IMR-90 (cell line): Measurements from ENCODE around the gene SEMA6A.

ENCODE experiments used
- BHLHE40 ChIP-seq: fragments of 150-350 bp; IDR thresholded peaks from 2 replicates; pipeline ENCODE4 v1.6.1; 2016; ENCODE audit warnings: mild to moderate bottlenecking, low read depth, low read length
- CHD1 ChIP-seq: IDR thresholded peaks from 2 replicates; pipeline ENCODE4 v1.6.1; 2012; ENCODE audit warnings: low read depth, low read length, improper control_type of control experiment
- FOS ChIP-seq: fragments of 150-350 bp; IDR thresholded peaks from 2 replicates; pipeline ENCODE4 v1.6.1; 2016; ENCODE audit warnings: low read depth, low read length
- MAFK ChIP-seq: IDR thresholded peaks from 2 replicates; pipeline ENCODE4 v1.6.1; 2012; ENCODE audit warnings: low read depth, low read length, improper control_type of control experiment
- MXI1 ChIP-seq: IDR thresholded peaks from 2 replicates; pipeline ENCODE4 v1.6.1; 2012; ENCODE audit warnings: low read depth, mild to moderate bottlenecking, low read length, moderate library complexity, borderline replicate concordance
- POLR2A ChIP-seq: IDR thresholded peaks from 2 replicates; pipeline ENCODE4 v1.6.1; 2012; ENCODE audit warnings: mild to moderate bottlenecking, low read depth, low read length
- RAD21 ChIP-seq: IDR thresholded peaks from 2 replicates; pipeline ENCODE4 v1.6.1; 2012; ENCODE audit warnings: low read length, improper control_type of control experiment
- RCOR1 ChIP-seq: IDR thresholded peaks from 2 replicates; pipeline ENCODE4 v1.6.1; 2012; ENCODE audit warnings: mild to moderate bottlenecking, low read length, improper control_type of control experiment; ENCODE audit not compliant: insufficient replicate concordance
- SMC3 ChIP-seq: fragments of 150-350 bp; IDR thresholded peaks from 2 replicates; pipeline ENCODE4 v1.6.1; 2016; ENCODE audit warnings: low read depth, mild to moderate bottlenecking, antibody characterized with exemption, low read length, moderate library complexity
- TF ChIP-seq, protein P1 (sequence below): conservative IDR thresholded peaks from 2 replicates; pipeline ENCODE4 v1.5.1; 2012; ENCODE audit warnings: mild to moderate bottlenecking, low read depth, low read length, improper control_type of control experiment
- TF ChIP-seq, protein P2 (sequence below): fragments of 150-350 bp; IDR thresholded peaks from 2 replicates; pipeline ENCODE4 v1.6.1; 2016; ENCODE audit warnings: low read depth, mild to moderate bottlenecking, low read length, moderate library complexity, borderline replicate concordance

DNA sequence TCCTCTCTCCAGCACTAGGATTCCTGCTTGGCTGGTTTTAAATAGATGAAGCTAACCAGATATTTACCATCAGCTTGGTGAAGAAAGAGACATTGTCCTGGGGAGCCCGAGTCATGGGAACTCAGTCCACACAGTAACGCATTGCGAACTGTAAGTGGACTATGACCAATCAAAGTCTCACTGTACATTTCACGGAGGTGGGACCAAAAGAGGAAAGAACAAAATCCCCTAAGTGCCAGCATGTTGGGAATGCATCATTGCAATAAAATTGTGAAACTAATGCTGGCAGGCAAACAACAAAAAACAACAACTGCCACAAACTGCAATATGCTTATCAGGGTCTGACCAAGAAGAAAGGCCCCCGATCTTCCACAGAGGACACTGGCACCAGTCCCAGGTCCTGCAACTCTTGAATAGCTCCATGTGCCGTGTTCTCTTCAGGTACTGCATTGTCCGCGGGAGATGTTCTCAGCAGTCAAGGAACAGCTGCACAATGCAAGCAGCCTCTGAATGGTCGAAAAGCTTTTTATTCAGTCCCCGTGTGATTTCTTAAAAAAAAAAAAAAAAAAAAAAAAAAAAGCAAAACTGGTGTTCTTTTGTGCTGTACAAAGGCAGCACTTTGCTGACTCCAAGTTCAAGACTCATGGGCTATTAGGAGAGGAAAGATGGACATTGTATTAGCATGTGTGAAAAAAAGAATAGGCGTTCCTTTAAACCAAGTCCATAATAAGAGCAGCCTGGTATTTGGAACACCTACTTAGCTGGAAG is 38.1 kb downstream of the SEMA6A start:
- TF ChIP-seq BHLHE40 (no peak), POLR2A (no peak), FOS (no peak), CHD1 (no peak), MXI1 (no peak), RAD21 (no peak), MAFK (no peak), SMC3 (no peak), RCOR1 (no peak)
- TF ChIP-seq, protein P1, sequence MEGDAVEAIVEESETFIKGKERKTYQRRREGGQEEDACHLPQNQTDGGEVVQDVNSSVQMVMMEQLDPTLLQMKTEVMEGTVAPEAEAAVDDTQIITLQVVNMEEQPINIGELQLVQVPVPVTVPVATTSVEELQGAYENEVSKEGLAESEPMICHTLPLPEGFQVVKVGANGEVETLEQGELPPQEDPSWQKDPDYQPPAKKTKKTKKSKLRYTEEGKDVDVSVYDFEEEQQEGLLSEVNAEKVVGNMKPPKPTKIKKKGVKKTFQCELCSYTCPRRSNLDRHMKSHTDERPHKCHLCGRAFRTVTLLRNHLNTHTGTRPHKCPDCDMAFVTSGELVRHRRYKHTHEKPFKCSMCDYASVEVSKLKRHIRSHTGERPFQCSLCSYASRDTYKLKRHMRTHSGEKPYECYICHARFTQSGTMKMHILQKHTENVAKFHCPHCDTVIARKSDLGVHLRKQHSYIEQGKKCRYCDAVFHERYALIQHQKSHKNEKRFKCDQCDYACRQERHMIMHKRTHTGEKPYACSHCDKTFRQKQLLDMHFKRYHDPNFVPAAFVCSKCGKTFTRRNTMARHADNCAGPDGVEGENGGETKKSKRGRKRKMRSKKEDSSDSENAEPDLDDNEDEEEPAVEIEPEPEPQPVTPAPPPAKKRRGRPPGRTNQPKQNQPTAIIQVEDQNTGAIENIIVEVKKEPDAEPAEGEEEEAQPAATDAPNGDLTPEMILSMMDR: no peak
- TF ChIP-seq, protein P2, sequence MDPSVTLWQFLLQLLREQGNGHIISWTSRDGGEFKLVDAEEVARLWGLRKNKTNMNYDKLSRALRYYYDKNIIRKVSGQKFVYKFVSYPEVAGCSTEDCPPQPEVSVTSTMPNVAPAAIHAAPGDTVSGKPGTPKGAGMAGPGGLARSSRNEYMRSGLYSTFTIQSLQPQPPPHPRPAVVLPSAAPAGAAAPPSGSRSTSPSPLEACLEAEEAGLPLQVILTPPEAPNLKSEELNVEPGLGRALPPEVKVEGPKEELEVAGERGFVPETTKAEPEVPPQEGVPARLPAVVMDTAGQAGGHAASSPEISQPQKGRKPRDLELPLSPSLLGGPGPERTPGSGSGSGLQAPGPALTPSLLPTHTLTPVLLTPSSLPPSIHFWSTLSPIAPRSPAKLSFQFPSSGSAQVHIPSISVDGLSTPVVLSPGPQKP: no peak
